ENCODE data around the gene TNRC6C. TPM values are rescaled to one million over a fixed set of nuclear protein-coding genes. Genes with fewer than 3 reads are reported as not detected.

TNRC6C gene
- total and polyA plus RNA-seq, 2 experiments from 2014 or later: 10.1 to 16.6 TPM

DNA sequence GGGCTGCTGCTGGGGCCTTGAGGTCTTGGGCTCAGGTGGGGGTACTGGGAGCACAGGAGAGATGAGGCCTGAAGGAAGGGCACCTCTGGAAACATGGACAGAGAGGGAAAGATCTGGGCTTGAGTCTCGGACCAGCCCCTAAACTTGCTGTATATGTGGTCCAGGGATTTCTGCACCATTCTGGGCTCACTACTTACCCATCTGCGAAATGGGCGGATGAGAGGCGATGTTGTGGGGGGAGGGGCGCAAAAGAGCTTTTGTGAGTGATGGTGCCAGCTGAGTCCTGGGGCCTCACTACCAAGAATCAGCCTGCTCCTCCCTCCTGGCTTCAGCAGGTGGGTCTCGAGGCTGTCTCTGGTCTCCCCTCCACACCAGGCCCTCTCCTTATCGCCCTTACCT lies 188.0 kb downstream of the TNRC6C start:
- Histone ChIP-seq H3F3A (replicated peaks; ENCODE audit: low read depth) (no peaks in the 10 kb centered on the region), H3K4me1 (ENCODE audit: insufficient read depth) (no peaks in the 10 kb centered on the region), H3K79me2 (replicated peaks; ENCODE audit: insufficient read depth) (no peaks in the 10 kb centered on the region), H3K4me3 (no peak overlapping the region), H4K20me1 (replicated peaks; ENCODE audit: insufficient read depth) (no peaks in the 10 kb centered on the region), H3K4me2 (no peak overlapping the region), H3K27me3 (ENCODE audit: insufficient read depth) (no peaks in the 10 kb centered on the region), H3K9me2 (ENCODE audit: insufficient read depth) (no peaks in the 10 kb centered on the region), H3K27ac (ENCODE audit: low read depth) (no peak overlapping the region), H2AFZ (no peak overlapping the region), H3K36me3 (ENCODE audit: insufficient read depth) (no peaks in the 10 kb centered on the region)
- Mint-ChIP-seq H3K36me3 (ENCODE audit: low read depth) (no peaks in the 10 kb centered on the region), H3K27ac (no peak overlapping the region), H3K4me3 (no peak overlapping the region), H3K27me3 (ENCODE audit: insufficient read depth, low read depth, poor library complexity) (peaks cover 2% of the 10 kb centered on the region), H3K4me1 (peaks cover 4% of the 10 kb centered on the region; the same call in 1 of the 3 replicates), H3K9me3 (no peaks in the 10 kb centered on the region; the same call in 2 of the 3 replicates)
- TF ChIP-seq ZNF114 (CRISPR knock-in tag; IDR thresholded peaks at IDR 0.05): no peak
- TF ChIP-seq, protein P1, sequence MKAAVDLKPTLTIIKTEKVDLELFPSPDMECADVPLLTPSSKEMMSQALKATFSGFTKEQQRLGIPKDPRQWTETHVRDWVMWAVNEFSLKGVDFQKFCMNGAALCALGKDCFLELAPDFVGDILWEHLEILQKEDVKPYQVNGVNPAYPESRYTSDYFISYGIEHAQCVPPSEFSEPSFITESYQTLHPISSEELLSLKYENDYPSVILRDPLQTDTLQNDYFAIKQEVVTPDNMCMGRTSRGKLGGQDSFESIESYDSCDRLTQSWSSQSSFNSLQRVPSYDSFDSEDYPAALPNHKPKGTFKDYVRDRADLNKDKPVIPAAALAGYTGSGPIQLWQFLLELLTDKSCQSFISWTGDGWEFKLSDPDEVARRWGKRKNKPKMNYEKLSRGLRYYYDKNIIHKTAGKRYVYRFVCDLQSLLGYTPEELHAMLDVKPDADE (IDR thresholded peaks at IDR 0.05): no peak
- TF ChIP-seq CREB1 (CRISPR knock-in tag; IDR thresholded peaks at IDR 0.05; ENCODE audit: low read depth): no peak
- TF ChIP-seq, protein P2, sequence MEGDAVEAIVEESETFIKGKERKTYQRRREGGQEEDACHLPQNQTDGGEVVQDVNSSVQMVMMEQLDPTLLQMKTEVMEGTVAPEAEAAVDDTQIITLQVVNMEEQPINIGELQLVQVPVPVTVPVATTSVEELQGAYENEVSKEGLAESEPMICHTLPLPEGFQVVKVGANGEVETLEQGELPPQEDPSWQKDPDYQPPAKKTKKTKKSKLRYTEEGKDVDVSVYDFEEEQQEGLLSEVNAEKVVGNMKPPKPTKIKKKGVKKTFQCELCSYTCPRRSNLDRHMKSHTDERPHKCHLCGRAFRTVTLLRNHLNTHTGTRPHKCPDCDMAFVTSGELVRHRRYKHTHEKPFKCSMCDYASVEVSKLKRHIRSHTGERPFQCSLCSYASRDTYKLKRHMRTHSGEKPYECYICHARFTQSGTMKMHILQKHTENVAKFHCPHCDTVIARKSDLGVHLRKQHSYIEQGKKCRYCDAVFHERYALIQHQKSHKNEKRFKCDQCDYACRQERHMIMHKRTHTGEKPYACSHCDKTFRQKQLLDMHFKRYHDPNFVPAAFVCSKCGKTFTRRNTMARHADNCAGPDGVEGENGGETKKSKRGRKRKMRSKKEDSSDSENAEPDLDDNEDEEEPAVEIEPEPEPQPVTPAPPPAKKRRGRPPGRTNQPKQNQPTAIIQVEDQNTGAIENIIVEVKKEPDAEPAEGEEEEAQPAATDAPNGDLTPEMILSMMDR (conservative IDR thresholded peaks at IDR 0.05; ENCODE audit: low read depth in 2 of 2): no peak
- no peak for TF ChIP-seq EZH2 (IDR thresholded peaks at IDR 0.05; ENCODE audit: low read depth, unreplicated experiment)
- TF ChIP-seq, protein P3, sequence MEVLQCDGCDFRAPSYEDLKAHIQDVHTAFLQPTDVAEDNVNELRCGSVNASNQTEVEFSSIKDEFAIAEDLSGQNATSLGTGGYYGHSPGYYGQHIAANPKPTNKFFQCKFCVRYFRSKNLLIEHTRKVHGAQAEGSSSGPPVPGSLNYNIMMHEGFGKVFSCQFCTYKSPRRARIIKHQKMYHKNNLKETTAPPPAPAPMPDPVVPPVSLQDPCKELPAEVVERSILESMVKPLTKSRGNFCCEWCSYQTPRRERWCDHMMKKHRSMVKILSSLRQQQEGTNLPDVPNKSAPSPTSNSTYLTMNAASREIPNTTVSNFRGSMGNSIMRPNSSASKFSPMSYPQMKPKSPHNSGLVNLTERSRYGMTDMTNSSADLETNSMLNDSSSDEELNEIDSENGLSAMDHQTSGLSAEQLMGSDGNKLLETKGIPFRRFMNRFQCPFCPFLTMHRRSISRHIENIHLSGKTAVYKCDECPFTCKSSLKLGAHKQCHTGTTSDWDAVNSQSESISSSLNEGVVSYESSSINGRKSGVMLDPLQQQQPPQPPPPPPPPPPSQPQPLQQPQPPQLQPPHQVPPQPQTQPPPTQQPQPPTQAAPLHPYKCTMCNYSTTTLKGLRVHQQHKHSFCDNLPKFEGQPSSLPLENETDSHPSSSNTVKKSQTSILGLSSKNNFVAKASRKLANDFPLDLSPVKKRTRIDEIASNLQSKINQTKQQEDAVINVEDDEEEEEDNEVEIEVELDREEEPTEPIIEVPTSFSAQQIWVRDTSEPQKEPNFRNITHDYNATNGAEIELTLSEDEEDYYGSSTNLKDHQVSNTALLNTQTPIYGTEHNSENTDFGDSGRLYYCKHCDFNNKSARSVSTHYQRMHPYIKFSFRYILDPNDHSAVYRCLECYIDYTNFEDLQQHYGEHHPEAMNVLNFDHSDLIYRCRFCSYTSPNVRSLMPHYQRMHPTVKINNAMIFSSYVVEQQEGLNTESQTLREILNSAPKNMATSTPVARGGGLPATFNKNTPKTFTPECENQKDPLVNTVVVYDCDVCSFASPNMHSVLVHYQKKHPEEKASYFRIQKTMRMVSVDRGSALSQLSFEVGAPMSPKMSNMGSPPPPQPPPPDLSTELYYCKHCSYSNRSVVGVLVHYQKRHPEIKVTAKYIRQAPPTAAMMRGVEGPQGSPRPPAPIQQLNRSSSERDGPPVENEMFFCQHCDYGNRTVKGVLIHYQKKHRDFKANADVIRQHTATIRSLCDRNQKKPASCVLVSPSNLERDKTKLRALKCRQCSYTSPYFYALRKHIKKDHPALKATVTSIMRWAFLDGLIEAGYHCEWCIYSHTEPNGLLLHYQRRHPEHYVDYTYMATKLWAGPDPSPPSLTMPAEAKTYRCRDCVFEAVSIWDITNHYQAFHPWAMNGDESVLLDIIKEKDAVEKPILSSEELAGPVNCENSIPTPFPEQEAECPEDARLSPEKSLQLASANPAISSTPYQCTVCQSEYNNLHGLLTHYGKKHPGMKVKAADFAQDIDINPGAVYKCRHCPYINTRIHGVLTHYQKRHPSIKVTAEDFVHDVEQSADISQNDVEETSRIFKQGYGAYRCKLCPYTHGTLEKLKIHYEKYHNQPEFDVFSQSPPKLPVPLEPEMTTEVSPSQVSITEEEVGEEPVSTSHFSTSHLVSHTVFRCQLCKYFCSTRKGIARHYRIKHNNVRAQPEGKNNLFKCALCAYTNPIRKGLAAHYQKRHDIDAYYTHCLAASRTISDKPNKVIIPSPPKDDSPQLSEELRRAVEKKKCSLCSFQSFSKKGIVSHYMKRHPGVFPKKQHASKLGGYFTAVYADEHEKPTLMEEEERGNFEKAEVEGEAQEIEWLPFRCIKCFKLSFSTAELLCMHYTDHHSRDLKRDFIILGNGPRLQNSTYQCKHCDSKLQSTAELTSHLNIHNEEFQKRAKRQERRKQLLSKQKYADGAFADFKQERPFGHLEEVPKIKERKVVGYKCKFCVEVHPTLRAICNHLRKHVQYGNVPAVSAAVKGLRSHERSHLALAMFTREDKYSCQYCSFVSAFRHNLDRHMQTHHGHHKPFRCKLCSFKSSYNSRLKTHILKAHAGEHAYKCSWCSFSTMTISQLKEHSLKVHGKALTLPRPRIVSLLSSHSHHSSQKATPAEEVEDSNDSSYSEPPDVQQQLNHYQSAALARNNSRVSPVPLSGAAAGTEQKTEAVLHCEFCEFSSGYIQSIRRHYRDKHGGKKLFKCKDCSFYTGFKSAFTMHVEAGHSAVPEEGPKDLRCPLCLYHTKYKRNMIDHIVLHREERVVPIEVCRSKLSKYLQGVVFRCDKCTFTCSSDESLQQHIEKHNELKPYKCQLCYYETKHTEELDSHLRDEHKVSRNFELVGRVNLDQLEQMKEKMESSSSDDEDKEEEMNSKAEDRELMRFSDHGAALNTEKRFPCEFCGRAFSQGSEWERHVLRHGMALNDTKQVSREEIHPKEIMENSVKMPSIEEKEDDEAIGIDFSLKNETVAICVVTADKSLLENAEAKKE (CRISPR knock-in tag; IDR thresholded peaks at IDR 0.05): no peak
- TF ChIP-seq ZNF331 (CRISPR knock-in tag; IDR thresholded peaks at IDR 0.05; ENCODE audit: low read depth): no peak
- TF ChIP-seq JUNB (IDR thresholded peaks at IDR 0.05; ENCODE audit: unreplicated experiment): no peak
- TF ChIP-seq EZH2phosphoT487 (IDR thresholded peaks at IDR 0.05; ENCODE audit: unreplicated experiment): no peak
- TF ChIP-seq NANOG (IDR thresholded peaks at IDR 0.05; ENCODE audit: borderline replicate concordance): no peak
- no peak for TF ChIP-seq STAT1 (IDR thresholded peaks at IDR 0.05; ENCODE audit: unreplicated experiment)
- no peak for TF ChIP-seq POLR2AphosphoS5 (IDR thresholded peaks at IDR 0.05; ENCODE audit: low read depth)
- TF ChIP-seq, protein P4, sequence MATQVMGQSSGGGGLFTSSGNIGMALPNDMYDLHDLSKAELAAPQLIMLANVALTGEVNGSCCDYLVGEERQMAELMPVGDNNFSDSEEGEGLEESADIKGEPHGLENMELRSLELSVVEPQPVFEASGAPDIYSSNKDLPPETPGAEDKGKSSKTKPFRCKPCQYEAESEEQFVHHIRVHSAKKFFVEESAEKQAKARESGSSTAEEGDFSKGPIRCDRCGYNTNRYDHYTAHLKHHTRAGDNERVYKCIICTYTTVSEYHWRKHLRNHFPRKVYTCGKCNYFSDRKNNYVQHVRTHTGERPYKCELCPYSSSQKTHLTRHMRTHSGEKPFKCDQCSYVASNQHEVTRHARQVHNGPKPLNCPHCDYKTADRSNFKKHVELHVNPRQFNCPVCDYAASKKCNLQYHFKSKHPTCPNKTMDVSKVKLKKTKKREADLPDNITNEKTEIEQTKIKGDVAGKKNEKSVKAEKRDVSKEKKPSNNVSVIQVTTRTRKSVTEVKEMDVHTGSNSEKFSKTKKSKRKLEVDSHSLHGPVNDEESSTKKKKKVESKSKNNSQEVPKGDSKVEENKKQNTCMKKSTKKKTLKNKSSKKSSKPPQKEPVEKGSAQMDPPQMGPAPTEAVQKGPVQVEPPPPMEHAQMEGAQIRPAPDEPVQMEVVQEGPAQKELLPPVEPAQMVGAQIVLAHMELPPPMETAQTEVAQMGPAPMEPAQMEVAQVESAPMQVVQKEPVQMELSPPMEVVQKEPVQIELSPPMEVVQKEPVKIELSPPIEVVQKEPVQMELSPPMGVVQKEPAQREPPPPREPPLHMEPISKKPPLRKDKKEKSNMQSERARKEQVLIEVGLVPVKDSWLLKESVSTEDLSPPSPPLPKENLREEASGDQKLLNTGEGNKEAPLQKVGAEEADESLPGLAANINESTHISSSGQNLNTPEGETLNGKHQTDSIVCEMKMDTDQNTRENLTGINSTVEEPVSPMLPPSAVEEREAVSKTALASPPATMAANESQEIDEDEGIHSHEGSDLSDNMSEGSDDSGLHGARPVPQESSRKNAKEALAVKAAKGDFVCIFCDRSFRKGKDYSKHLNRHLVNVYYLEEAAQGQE (IDR thresholded peaks at IDR 0.05; ENCODE audit: unreplicated experiment): no peak
- DNase-seq (ENCODE audit: low spot score): no peak
- no peak for ATAC-seq

Data from GM23338 (cell line).